HepG2 (cell line): Measurements from ENCODE around the gene TUBGCP3. TPM values are rescaled to one million over a fixed set of nuclear protein-coding genes. Genes with fewer than 3 reads are reported as not detected.

Experiments used
- ARID5B ChIP-seq: IDR thresholded peaks from 2 replicates; pipeline ENCODE4 v1.4.0; 2020; ENCODE audit warnings: mild to moderate bottlenecking, missing genetic modification reagents
- CBX2 ChIP-seq, 2 experiments: fragments of 200-600 bp in 1 of 2; sonication (generic); formaldehyde crosslinking in 1 of 2; IDR thresholded peaks; 2 replicates each; pipeline versions ENCODE4 v1.7.0 to v1.8.1; 2018 to 2022; ENCODE audit warnings: low read depth in 2 of 2, low read length in 1 of 2, mild to moderate bottlenecking in 1 of 2, missing genetic modification reagents in 1 of 2
- CTCF ChIP-seq: sonication (generic); formaldehyde crosslinking; IDR thresholded peaks from 2 replicates; pipeline ENCODE4 v1.5.0; 2020; ENCODE audit warnings: mild to moderate bottlenecking, missing genetic modification reagents, moderate library complexity
- FOXO4 ChIP-seq: sonication (generic); formaldehyde crosslinking; conservative IDR thresholded peaks from 2 replicates; pipeline ENCODE4 v1.8.1; 2023; ENCODE audit warnings: missing genetic modification reagents
- GABPB1 ChIP-seq: IDR thresholded peaks from 2 replicates; pipeline ENCODE4 v1.6.1; 2016; ENCODE audit warnings: mild to moderate bottlenecking, missing genetic modification reagents, moderate library complexity, missing compliant biosample characterization
- HINFP ChIP-seq: sonication (generic); formaldehyde crosslinking; IDR thresholded peaks from 2 replicates; pipeline ENCODE4 v1.4.0; 2020; ENCODE audit warnings: low read depth, mild to moderate bottlenecking, missing genetic modification reagents
- KAT8 ChIP-seq: IDR thresholded peaks from 2 replicates; pipeline ENCODE4 v1.6.1; 2016; ENCODE audit warnings: missing genetic modification reagents, missing compliant biosample characterization
- KMT2B ChIP-seq: IDR thresholded peaks from 2 replicates; pipeline ENCODE4 v1.6.1; 2016; ENCODE audit warnings: missing genetic modification reagents, missing compliant biosample characterization
- PHF21A ChIP-seq: sonication (generic); formaldehyde crosslinking; IDR thresholded peaks from 2 replicates; pipeline ENCODE4 v1.5.0; 2020; ENCODE audit warnings: mild to moderate bottlenecking, missing genetic modification reagents
- RORA ChIP-seq: sonication (generic); formaldehyde crosslinking; IDR thresholded peaks from 2 replicates; pipeline ENCODE4 v1.5.0; 2020; ENCODE audit warnings: mild to moderate bottlenecking, missing genetic modification reagents, moderate library complexity
- STAG1 ChIP-seq: sonication (generic); formaldehyde crosslinking; IDR thresholded peaks from 2 replicates; pipeline ENCODE4 v1.4.0; 2020; ENCODE audit warnings: missing genetic modification reagents
- TARDBP ChIP-seq: sonication (generic); formaldehyde crosslinking; IDR thresholded peaks from 2 replicates; pipeline ENCODE4 v1.8.0; 2022; ENCODE audit warnings: mild to moderate bottlenecking, missing genetic modification reagents
- TBL1XR1 ChIP-seq: fragments of 150-350 bp; IDR thresholded peaks from 2 replicates; pipeline ENCODE4 v1.6.1; 2014; ENCODE audit warnings: borderline replicate concordance, low read length; ENCODE audit not compliant: partially characterized antibody
- TBX2 ChIP-seq: sonication (generic); formaldehyde crosslinking; IDR thresholded peaks from 2 replicates; pipeline ENCODE4 v1.5.0; 2020; ENCODE audit warnings: missing genetic modification reagents, mild to moderate bottlenecking, borderline replicate concordance
- XRCC5 ChIP-seq: fragments of 200-400 bp; formaldehyde crosslinking; optimal IDR thresholded peaks from 2 replicates; pipeline ENCODE3; 2017; ENCODE audit warnings: mild to moderate bottlenecking, low read length
- ZFY ChIP-seq: sonication (generic); formaldehyde crosslinking; IDR thresholded peaks from 2 replicates; pipeline ENCODE4 v1.4.0; 2020; ENCODE audit warnings: missing genetic modification reagents
- ZNF33A ChIP-seq: sonication (generic); formaldehyde crosslinking; IDR thresholded peaks from 2 replicates; pipeline ENCODE4 v1.5.1; 2020; ENCODE audit warnings: missing genetic modification reagents, mild to moderate bottlenecking, moderate library complexity, borderline replicate concordance
- ZNF446 ChIP-seq: sonication (generic); formaldehyde crosslinking; IDR thresholded peaks from 2 replicates; pipeline ENCODE4 v1.5.0; 2020; ENCODE audit warnings: mild to moderate bottlenecking, missing genetic modification reagents
- ZNF547 ChIP-seq: sonication (generic); formaldehyde crosslinking; IDR thresholded peaks from 2 replicates; pipeline ENCODE4 v1.5.1; 2020; ENCODE audit warnings: mild to moderate bottlenecking, missing genetic modification reagents
- polyA plus RNA-seq, 8 experiments: library from polyadenylated mRNA; depleted of rRNA in 3 of 8; stranded (reverse) in 7 of 8; unstranded in 1 of 8; fragments of >200 nt; fragmentation: Illumina TruSeq in 4 of 8; extraction: Trizol in 4 of 8; gene quantifications; 2 replicates each; pipeline versions ENCODE4 v1.2.1 to v1.2.3, GENCODE V29; 2011 to 2016; ENCODE audit warnings: low read depth in 4 of 8, missing spikeins in 1 of 8, mixed read lengths in 1 of 8; ENCODE audit not compliant: insufficient read depth in 1 of 8
- total RNA-seq, 5 experiments: library from RNA; depleted of rRNA; stranded (reverse); fragments of >200 nt; fragmentation: Illumina TruSeq; extraction: Trizol; gene quantifications; 2 replicates each; pipeline ENCODE4 v1.2.3, GENCODE V29; 2016; ENCODE audit warnings: low read depth in 1 of 5

Gene TUBGCP3
- total and polyA plus RNA-seq, 2 of the 13 experiments (the other 11 are each of a cell fraction or from before 2014, with no cell fraction given), result 12.6 to 15.5 TPM

GRCh38 chr13:112606109-112607001 is 18.4 kb upstream of the TUBGCP3 start (continued):
- TF ChIP-seq KMT2B (no peak), ARID5B (CRISPR knock-in tag) (0 out of 2 replicates have a peak, but pooled peaks have one; percentile 45), ZNF547 (CRISPR knock-in tag) (peak; percentile 19; the same call in 1 of the 2 replicates), RORA (no peak), XRCC5 (peak; percentile 96), CBX2 (IDR thresholded peaks at IDR 0.05; ENCODE audit: low read depth, low read length) (no peak; the same call in 1 of the 2 replicates), CBX2 (CRISPR knock-in tag; IDR thresholded peaks at IDR 0.05; ENCODE audit: low read depth) (0 out of 2 replicates have a peak, but pooled peaks have one; percentile 32), TBL1XR1 (no peak), TBX2 (CRISPR knock-in tag) (0 out of 2 replicates have a peak, but pooled peaks have one; percentile 30), ZNF446 (CRISPR knock-in tag) (no peak), STAG1 (CRISPR knock-in tag) (peak; percentile 91), PHF21A (CRISPR knock-in tag) (peak; percentile 21; the same call in 1 of the 2 replicates), FOXO4 (0 out of 2 replicates have a peak, but pooled peaks have one; percentile 34), KAT8 (0 out of 2 replicates have a peak, but pooled peaks have one; percentile 42), ZFY (peak; percentile 29; the same call in 1 of the 2 replicates), ZNF33A (CRISPR knock-in tag) (no peak), GABPB1 (peak; percentile 75; the same call in 1 of the 2 replicates), CTCF (CRISPR knock-in tag) (peak; percentile 93), HINFP (CRISPR knock-in tag) (peak; percentile 57; the same call in 1 of the 2 replicates), TARDBP (CRISPR knock-in tag) (peak; percentile 84)
